ENCODE measurements around the gene BLMH.

Gene BLMH

GRCh38 chr17:30291543-30292285 lies at the start of gene BLMH:
BLMH (minus strand) TSS chr17:30291944; CDS start chr17:30291819, 125 bp downstream.
- Histone ChIP-seq H3F3A (ENCODE audit: control insufficient read depth, insufficient read depth) (peaks cover 6% of the 10 kb centered on the region), H3K4me3 (ENCODE audit: low read length) (peak within 1 kb of the TSS; percentile 89), H3K9me2 (replicated peaks; ENCODE audit: control insufficient read depth, low read length) (no peaks in the 10 kb centered on the region), H3K79me2 (ENCODE audit: control insufficient read depth, low read length) (peaks cover 33% of the 10 kb centered on the region), H3K4me1 (ENCODE audit: control insufficient read depth, low read length) (peaks cover 17% of the 10 kb centered on the region), H3K36me3 (ENCODE audit: control insufficient read depth, low read length) (peaks cover 44% of the 10 kb centered on the region), H3K27me3 (ENCODE audit: control insufficient read depth, low read length) (no peaks in the 10 kb centered on the region), H3K27ac (ENCODE audit: low read depth, low read length) (peak within 1 kb of the TSS; percentile 35), H4K20me1 (ENCODE audit: control insufficient read depth, insufficient read depth, low read depth, low read length) (peaks cover 9% of the 10 kb centered on the region; the same call in 1 of the 2 replicates), H3K9me3 (ENCODE audit: control insufficient read depth, insufficient read depth, low read length) (no peaks in the 10 kb centered on the region), H3K4me2 (ENCODE audit: low read length) (peak within 1 kb of the TSS; percentile 88)
- TF ChIP-seq EZH2phosphoT487 (IDR thresholded peaks at IDR 0.05; ENCODE audit: borderline replicate concordance, low read length): no peak
- no peak for TF ChIP-seq CTCF (IDR thresholded peaks at IDR 0.05; ENCODE audit: low read depth, low read length, poor library complexity, severe bottlenecking)

GRCh38 chr17:30340801-30341356 lies 49.1 kb upstream of the BLMH start:
- Histone ChIP-seq H3K27me3 (ENCODE audit: control insufficient read depth, low read length) (no peaks in the 10 kb centered on the region), H4K20me1 (ENCODE audit: control insufficient read depth, insufficient read depth, low read depth, low read length) (no peaks in the 10 kb centered on the region), H3K4me2 (ENCODE audit: low read length) (peak overlapping the region; percentile 44), H3F3A (ENCODE audit: control insufficient read depth, insufficient read depth) (peaks cover 3% of the 10 kb centered on the region; the same call in 1 of the 2 replicates), H3K4me3 (ENCODE audit: low read length) (peak overlapping the region; percentile 25; the same call in 1 of the 2 replicates), H3K27ac (ENCODE audit: low read depth, low read length) (no peak overlapping the region), H3K9me2 (replicated peaks; ENCODE audit: control insufficient read depth, low read length) (no peaks in the 10 kb centered on the region), H3K36me3 (ENCODE audit: control insufficient read depth, low read length) (no peaks in the 10 kb centered on the region), H3K79me2 (ENCODE audit: control insufficient read depth, low read length) (no peaks in the 10 kb centered on the region), H3K9me3 (ENCODE audit: control insufficient read depth, insufficient read depth, low read length) (no peaks in the 10 kb centered on the region), H3K4me1 (ENCODE audit: control insufficient read depth, low read length) (peaks cover 38% of the 10 kb centered on the region)
- no peak for TF ChIP-seq CTCF (IDR thresholded peaks at IDR 0.05; ENCODE audit: low read depth, low read length, poor library complexity, severe bottlenecking)
- no peak for TF ChIP-seq EZH2phosphoT487 (IDR thresholded peaks at IDR 0.05; ENCODE audit: borderline replicate concordance, low read length)

- H3K27ac ChIP-seq (ENCODE audit: low read depth, low read length): no peak overlapping the region
- H3K9me3 ChIP-seq (ENCODE audit: control insufficient read depth, insufficient read depth, low read length): no peaks in the 10 kb centered on the region
- H3K36me3 ChIP-seq (ENCODE audit: control insufficient read depth, low read length): no peaks in the 10 kb centered on the region
- peaks cover 3% of the 10 kb centered on the region; the same call in 1 of the 2 replicates for H3F3A ChIP-seq (ENCODE audit: control insufficient read depth, insufficient read depth)
- H3K4me2 ChIP-seq (ENCODE audit: low read length): no peak overlapping the region
- no peak overlapping the region for H3K4me3 ChIP-seq (ENCODE audit: low read length)
- H3K27me3 ChIP-seq (ENCODE audit: control insufficient read depth, low read length): no peaks in the 10 kb centered on the region; the same call in 1 of the 2 replicates
- TF ChIP-seq EZH2phosphoT487 (IDR thresholded peaks at IDR 0.05; ENCODE audit: borderline replicate concordance, low read length) (no peak), CTCF (IDR thresholded peaks at IDR 0.05; ENCODE audit: low read depth, low read length, poor library complexity, severe bottlenecking) (no peak)
- no peaks in the 10 kb centered on the region for H3K9me2 ChIP-seq (replicated peaks; ENCODE audit: control insufficient read depth, low read length)
- no peaks in the 10 kb centered on the region for H3K79me2 ChIP-seq (ENCODE audit: control insufficient read depth, low read length)
- peaks cover 26% of the 10 kb centered on the region for H3K4me1 ChIP-seq (ENCODE audit: control insufficient read depth, low read length)
- H4K20me1 ChIP-seq (ENCODE audit: control insufficient read depth, insufficient read depth, low read depth, low read length): no peaks in the 10 kb centered on the region
These were observed 47.3 kb upstream of the BLMH start for GRCh38 chr17:30339086-30339485.

Data from DOHH2 (cell line).